GM21529 (cell line): ENCODE results near the gene SMPDL3A.

Experiments used
- ATAC-seq: cut with Tn5 transposase; IDR thresholded peaks from one replicate; pipeline ENCODE4 v1.9.1; 2021; ENCODE audit not compliant: unreplicated experiment

The SMPDL3A gene

GRCh38 chr6:122800906-122801305 is 11.8 kb downstream of the SMPDL3A start:
- ATAC-seq: no peak

- ATAC-seq: no peak
These were observed 12.3 kb downstream of the SMPDL3A start for GRCh38 chr6:122801397-122801796.

GRCh38 chr6:122803171-122803661 is 14.2 kb downstream of the SMPDL3A start:
- no peak for ATAC-seq

GRCh38 chr6:122804962-122805485 is 16.0 kb downstream of the SMPDL3A start:
- ATAC-seq: no peak

GRCh38 chr6:122806291-122806690 is 17.2 kb downstream of the SMPDL3A start:
- ATAC-seq: no peak

GRCh38 chr6:122808121-122808885 is 19.2 kb downstream of the SMPDL3A start:
- no peak for ATAC-seq

GRCh38 chr6:122809001-122809400 is 19.9 kb downstream of the SMPDL3A start:
- ATAC-seq: no peak

GRCh38 chr6:122809691-122810090 is 20.6 kb downstream of the SMPDL3A start:
- no peak for ATAC-seq

GRCh38 chr6:122810189-122810588 is 21.1 kb downstream of the SMPDL3A start:
- ATAC-seq: no peak

- no peak for ATAC-seq
These were observed 28.3 kb downstream of the SMPDL3A start for GRCh38 chr6:122817358-122817757.

- no peak for ATAC-seq
These were observed 28.7 kb downstream of the SMPDL3A start for GRCh38 chr6:122817766-122818165.

- ATAC-seq: no peak
These were observed 29.8 kb downstream of the SMPDL3A start for GRCh38 chr6:122818866-122819265.

- no peak for ATAC-seq
These were observed 32.0 kb downstream of the SMPDL3A start for GRCh38 chr6:122821095-122821494.

- ATAC-seq: no peak
These were observed 36.1 kb downstream of the SMPDL3A start for GRCh38 chr6:122825163-122825562.

- ATAC-seq: no peak
These were observed 40.4 kb downstream of the SMPDL3A start for GRCh38 chr6:122829456-122829855.

GRCh38 chr6:122831511-122831910 is 42.5 kb downstream of the SMPDL3A start:
- ATAC-seq: no peak

- ATAC-seq: no peak
These were observed 43.4 kb downstream of the SMPDL3A start for GRCh38 chr6:122832459-122832858.

GRCh38 chr6:122833021-122833491 is 44.0 kb downstream of the SMPDL3A start:
- no peak for ATAC-seq

- ATAC-seq: no peak
These were observed 49.2 kb downstream of the SMPDL3A start for GRCh38 chr6:122838060-122838780.

GRCh38 chr6:122839472-122839871 is 50.4 kb downstream of the SMPDL3A start:
- ATAC-seq: no peak

GRCh38 chr6:122839906-122840305 is 50.8 kb downstream of the SMPDL3A start:
- no peak for ATAC-seq

- ATAC-seq: no peak
These were observed 56.4 kb downstream of the SMPDL3A start for GRCh38 chr6:122845464-122845863.
